Activated CD4-positive, alpha-beta T cell treated with anti-CD3 and anti-CD28 coated beads for 36 hours (primary cell): ENCODE data around the gene MAP6. TPM values are rescaled to one million over a fixed set of nuclear protein-coding genes. Genes with fewer than 3 reads are reported as not detected.

Experiments used
- ATAC-seq: fragments of 200-7000 bp; cut with Tn5 transposase; one replicate; pipeline ENCODE4 v1.10.0; 2021; ENCODE audit warnings: mild to moderate bottlenecking, moderate library complexity
- CTCF ChIA-PET: fragments of 350-600 bp; sonication (Branson Sonifier 250); formaldehyde crosslinking; loops from one replicate; lab custom pipeline; 2021; ENCODE audit warnings: antibody characterized with exemption; lab: Charles Lee
- POLR2A ChIA-PET: fragments of 350-600 bp; sonication (Branson Sonifier 250); formaldehyde crosslinking; loops from one replicate; lab custom pipeline; 2021; ENCODE audit warnings: antibody characterized with exemption, inconsistent platforms; lab: Charles Lee
- DNase-seq: peaks from one replicate; pipeline ENCODE4 v3.0.0-alpha.2; 2020
- H3K27ac Mint-ChIP-seq: one replicate; pipeline ENCODE4 v1.8.0; 2021; ENCODE audit warnings: mixed read lengths
- H3K27me3 Mint-ChIP-seq: one replicate; pipeline ENCODE4 v1.8.0; 2021; ENCODE audit warnings: mixed read lengths
- H3K36me3 Mint-ChIP-seq: one replicate; pipeline ENCODE4 v1.8.0; 2021; ENCODE audit warnings: low read depth, mixed read lengths
- H3K4me1 Mint-ChIP-seq: one replicate; pipeline ENCODE4 v1.8.0; 2021; ENCODE audit warnings: mixed read lengths
- H3K4me3 Mint-ChIP-seq: one replicate; pipeline ENCODE4 v1.8.0; 2021; ENCODE audit warnings: mild to moderate bottlenecking, moderate library complexity, mixed read lengths
- H3K9me3 Mint-ChIP-seq: one replicate; pipeline ENCODE4 v1.8.0; 2021; ENCODE audit warnings: low read depth, mixed read lengths
- intact Hi-C, 2 experiments: fragments of 100-400 bp; cut with DNase I in 1 of 2; cut with micrococcal nuclease in 1 of 2; formaldehyde crosslinking; loops; one replicate each; pipeline versions ENCODE4 v1.14.2 to v1.15.1; 2022 to 2024; cut with DNase I, micrococcal nuclease
- total RNA-seq, 2 experiments: library from RNA; stranded (reverse); gene quantifications; one replicate each; pipeline ENCODE4 v1.2.3, GENCODE V29; 2021

Gene MAP6
- total RNA-seq, 2 experiments from 2014 or later = 0.05 TPM; not detected in 1

- ATAC-seq (peak; percentile 44), DNase-seq (peak; percentile 31)
- no peaks in the 10 kb centered on the region for H3K27me3 Mint-ChIP-seq
- H3K27ac Mint-ChIP-seq = no peak overlapping the region
- no peaks in the 10 kb centered on the region for H3K4me1 Mint-ChIP-seq
- H3K36me3 Mint-ChIP-seq = peaks cover 7% of the 10 kb centered on the region
- CTCF ChIA-PET = interaction anchor here (0.7 to 2.3 kb wide), 6 partner anchors 11 to 1335 kb away, joined by 3 to 6 read pairs (median 3); no protein-coding TSS in a partner anchor
- no peak overlapping the region for H3K4me3 Mint-ChIP-seq
- intact Hi-C loops = loop anchor here in 1 of 2 experiments (2.0 kb wide), 1 partner anchor 30 kb away; no protein-coding TSS in a partner anchor
- POLR2A ChIA-PET = no interaction called here
- no peaks in the 10 kb centered on the region for H3K9me3 Mint-ChIP-seq
These were observed 92.3 kb downstream of the MAP6 start for GRCh38 chr11:75576499-75576918.

GRCh38 chr11:75576017-75576416, 92.8 kb downstream of the MAP6 start:
- no peaks in the 10 kb centered on the region for H3K9me3 Mint-ChIP-seq
- H3K36me3 Mint-ChIP-seq = peaks cover 7% of the 10 kb centered on the region
- ChIA-PET CTCF (interaction anchor here (0.6 to 2.3 kb wide), 5 partner anchors 13 to 208 kb away, joined by 3 to 6 read pairs (median 3); no protein-coding TSS in a partner anchor), POLR2A (no interaction called here)
- no peak overlapping the region for H3K27ac Mint-ChIP-seq
- H3K4me1 Mint-ChIP-seq = no peaks in the 10 kb centered on the region
- DNase-seq (no peak), ATAC-seq (no peak)
- no peak overlapping the region for H3K4me3 Mint-ChIP-seq
- intact Hi-C loops = loop anchor here in 1 of 2 experiments (2.0 kb wide), 1 partner anchor 29 kb away; no protein-coding TSS in a partner anchor
- no peaks in the 10 kb centered on the region for H3K27me3 Mint-ChIP-seq

- H3K36me3 Mint-ChIP-seq = peaks cover 8% of the 10 kb centered on the region
These were observed 93.9 kb downstream of the MAP6 start for GRCh38 chr11:75574698-75575602.

DNA sequence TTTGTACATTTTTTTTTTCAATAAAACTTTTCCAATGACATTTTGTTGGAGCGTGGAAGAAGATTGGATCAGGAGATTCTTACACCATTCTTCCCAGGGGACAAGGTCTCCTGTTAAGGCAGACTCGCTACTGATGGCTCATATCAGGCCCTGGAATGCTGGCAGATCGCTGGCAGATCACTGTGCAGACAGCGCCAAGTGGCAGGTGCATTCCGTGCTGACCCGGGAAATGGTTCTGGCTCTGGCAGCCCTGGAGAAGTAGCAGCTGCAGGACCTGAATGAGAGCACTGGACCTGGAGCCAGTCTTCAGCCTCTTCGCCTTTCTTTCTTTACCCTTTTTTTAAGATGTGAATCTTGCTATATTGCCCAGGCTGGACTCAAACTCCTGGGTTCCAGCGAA, 96.1 kb downstream of the MAP6 start:
- CTCF ChIA-PET = interaction anchor here (0.8 to 1.2 kb wide), 3 partner anchors 9 to 103 kb away, joined by 3 to 5 read pairs (median 5); no protein-coding TSS in a partner anchor
- H3K4me1 Mint-ChIP-seq = no peaks in the 10 kb centered on the region
- no peaks in the 10 kb centered on the region for H3K27me3 Mint-ChIP-seq
- H3K36me3 Mint-ChIP-seq = peaks cover 22% of the 10 kb centered on the region
- no peak overlapping the region for H3K4me3 Mint-ChIP-seq
- no peak for ATAC-seq
- H3K27ac Mint-ChIP-seq = no peak overlapping the region
- no peak for DNase-seq
- POLR2A ChIA-PET = no interaction called here
- H3K9me3 Mint-ChIP-seq = no peaks in the 10 kb centered on the region
- intact Hi-C loops = no loop called here

More at GRCh38 chr11:75574698-75575602, 93.9 kb downstream of the MAP6 start:
- no peaks in the 10 kb centered on the region for H3K27me3 Mint-ChIP-seq
- no peaks in the 10 kb centered on the region for H3K4me1 Mint-ChIP-seq
- POLR2A ChIA-PET = no interaction called here
- intact Hi-C loops = no loop called here
- H3K27ac Mint-ChIP-seq = no peak overlapping the region
- H3K4me3 Mint-ChIP-seq = no peak overlapping the region
- CTCF ChIA-PET = interaction anchor here (0.6 to 1.5 kb wide), 10 partner anchors 12 to 886 kb away, joined by 3 to 5 read pairs (median 3); no protein-coding TSS in a partner anchor
- no peaks in the 10 kb centered on the region for H3K9me3 Mint-ChIP-seq
- ATAC-seq (peak; percentile 30), DNase-seq (no peak)

GRCh38 chr11:75571625-75572024, 97.2 kb downstream of the MAP6 start:
- H3K4me1 Mint-ChIP-seq = no peaks in the 10 kb centered on the region

DNA sequence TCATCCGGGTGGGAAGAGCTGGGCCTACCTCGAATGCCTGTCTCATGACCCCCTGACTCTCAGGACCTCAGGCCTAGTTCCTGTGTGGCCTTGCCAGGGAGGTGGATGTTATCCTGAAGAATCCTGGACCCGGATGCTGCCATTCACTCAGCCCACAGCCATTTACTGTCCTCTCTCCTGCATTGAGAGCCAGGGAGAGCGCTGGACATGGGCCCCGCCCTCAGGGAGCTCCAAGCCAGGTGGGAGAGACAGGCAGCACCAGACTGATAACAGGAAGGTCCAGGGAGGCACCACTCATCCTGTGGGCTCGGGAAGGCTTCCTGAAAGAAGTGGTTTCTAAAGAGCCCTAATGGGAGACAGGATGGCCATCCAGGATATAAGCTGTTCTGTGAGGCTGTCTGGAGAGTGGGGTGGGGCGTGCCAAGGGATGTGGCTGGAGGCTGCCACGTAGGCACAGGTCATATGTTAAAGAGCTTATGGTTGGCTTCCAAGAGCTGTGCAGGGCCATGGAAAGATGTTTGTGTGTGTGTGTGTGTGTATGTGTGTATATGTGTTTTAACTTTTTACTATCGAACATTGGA, 98.2 kb downstream of the MAP6 start:
- CTCF ChIA-PET = interaction anchor here (1.3 kb wide), 1 partner anchor 10 kb away, joined by 4 read pairs; no protein-coding TSS in a partner anchor
- no peak for DNase-seq
- H3K4me1 Mint-ChIP-seq = peaks cover 2% of the 10 kb centered on the region
- no peak overlapping the region for H3K27ac Mint-ChIP-seq
- H3K4me3 Mint-ChIP-seq = no peak overlapping the region
- no peaks in the 10 kb centered on the region for H3K27me3 Mint-ChIP-seq
- no peaks in the 10 kb centered on the region for H3K9me3 Mint-ChIP-seq
- peaks cover 24% of the 10 kb centered on the region for H3K36me3 Mint-ChIP-seq
- no peak for ATAC-seq
- intact Hi-C loops = no loop called here
- POLR2A ChIA-PET = no interaction called here

More at GRCh38 chr11:75571625-75572024, 97.2 kb downstream of the MAP6 start:
- Mint-ChIP-seq H3K27ac (no peak overlapping the region), H3K27me3 (no peaks in the 10 kb centered on the region), H3K9me3 (no peaks in the 10 kb centered on the region), H3K36me3 (peaks cover 23% of the 10 kb centered on the region), H3K4me3 (no peak overlapping the region)
- POLR2A ChIA-PET = no interaction called here
- DNase-seq = no peak
- CTCF ChIA-PET = interaction anchor here (0.8 kb wide), 1 partner anchor 10 kb away, joined by 5 read pairs; no protein-coding TSS in a partner anchor
- ATAC-seq = no peak
- intact Hi-C loops = no loop called here

- CTCF ChIA-PET = interaction anchor here (0.9 to 1.3 kb wide), 3 partner anchors 9 to 22 kb away, joined by 3 read pairs; no protein-coding TSS in a partner anchor
- H3K36me3 Mint-ChIP-seq = peaks cover 26% of the 10 kb centered on the region
- H3K27me3 Mint-ChIP-seq = no peaks in the 10 kb centered on the region
- DNase-seq = no peak
- intact Hi-C loops = no loop called here
- H3K27ac Mint-ChIP-seq = no peak overlapping the region
- H3K4me3 Mint-ChIP-seq = no peak overlapping the region
- peaks cover 8% of the 10 kb centered on the region for H3K4me1 Mint-ChIP-seq
- POLR2A ChIA-PET = no interaction called here
- no peak for ATAC-seq
- no peaks in the 10 kb centered on the region for H3K9me3 Mint-ChIP-seq
These were observed 100.1 kb downstream of the MAP6 start for GRCh38 chr11:75568616-75569219.

GRCh38 chr11:75567971-75568370, 100.9 kb downstream of the MAP6 start:
- Mint-ChIP-seq H3K9me3 (no peaks in the 10 kb centered on the region), H3K4me1 (peaks cover 14% of the 10 kb centered on the region), H3K27ac (no peak overlapping the region), H3K4me3 (no peak overlapping the region), H3K27me3 (no peaks in the 10 kb centered on the region), H3K36me3 (peaks cover 26% of the 10 kb centered on the region)
- no peak for DNase-seq
- ChIA-PET CTCF (interaction anchor here (1.1 kb wide), 1 partner anchor 10 kb away, joined by 3 read pairs; no protein-coding TSS in a partner anchor), POLR2A (interaction anchor here (1.1 kb wide), 1 partner anchor 15 kb away, joined by 3 read pairs; no protein-coding TSS in a partner anchor)
- intact Hi-C loops = no loop called here
- ATAC-seq = no peak

DNA sequence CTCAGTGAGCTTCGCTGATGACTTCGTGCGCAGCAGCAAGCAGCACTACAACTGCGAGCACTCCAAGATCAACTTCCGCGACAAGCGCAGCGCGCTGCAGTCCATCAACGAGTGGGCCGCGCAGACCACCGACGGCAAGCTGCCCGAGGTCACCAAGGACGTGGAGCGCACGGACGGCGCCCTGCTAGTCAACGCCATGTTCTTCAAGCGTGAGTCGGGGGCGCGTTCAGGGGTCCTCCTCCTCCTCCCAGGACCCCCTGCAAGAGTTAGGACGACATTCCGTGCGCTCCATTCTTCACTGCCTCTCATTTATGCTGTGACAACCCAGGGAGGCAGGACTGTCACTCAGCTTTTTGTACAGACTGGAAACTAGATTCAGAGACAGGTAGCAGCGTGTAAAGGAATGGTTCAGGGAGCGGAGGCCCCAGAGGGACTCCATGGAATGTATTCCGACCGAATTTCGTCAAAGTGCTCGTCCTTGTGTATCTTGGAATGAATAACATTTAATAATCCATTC, 102.0 kb downstream of the MAP6 start:
- Mint-ChIP-seq H3K27me3 (no peaks in the 10 kb centered on the region), H3K4me1 (peaks cover 16% of the 10 kb centered on the region), H3K4me3 (no peak overlapping the region), H3K9me3 (no peaks in the 10 kb centered on the region), H3K36me3 (peaks cover 21% of the 10 kb centered on the region), H3K27ac (no peak overlapping the region)
- ATAC-seq (no peak), DNase-seq (no peak)
- ChIA-PET POLR2A (interaction anchor here (1.1 kb wide), 1 partner anchor 16 kb away, joined by 3 read pairs; no protein-coding TSS in a partner anchor), CTCF (interaction anchor here (1.1 kb wide), 1 partner anchor 159 kb away, joined by 3 read pairs; no protein-coding TSS in a partner anchor)
- intact Hi-C loops = no loop called here

GRCh38 chr11:75565916-75566762, 102.7 kb downstream of the MAP6 start:
- intact Hi-C loops = no loop called here
- peaks cover 23% of the 10 kb centered on the region for H3K4me1 Mint-ChIP-seq
- ChIA-PET POLR2A (no interaction called here), CTCF (interaction anchor here (1.1 to 1.4 kb wide), 2 partner anchors 11 to 158 kb away, joined by 3 read pairs; no protein-coding TSS in a partner anchor)
- no peaks in the 10 kb centered on the region for H3K27me3 Mint-ChIP-seq
- H3K27ac Mint-ChIP-seq = peak overlapping the region; percentile 55
- no peaks in the 10 kb centered on the region for H3K9me3 Mint-ChIP-seq
- no peak overlapping the region for H3K4me3 Mint-ChIP-seq
- no peak for ATAC-seq
- peaks cover 19% of the 10 kb centered on the region for H3K36me3 Mint-ChIP-seq
- DNase-seq = no peak
